Activated CD8-positive, alpha-beta memory T cell treated with anti-CD3 and anti-CD28 coated beads, Interleukin-2, amount 50 U/mL, for 48 hours (primary cell): ENCODE measurements around the gene AGBL5.

Experiments
- DNase-seq: peaks from one replicate; pipeline ENCODE4 v3.0.0-alpha.2; 2020

AGBL5 gene

DNA sequence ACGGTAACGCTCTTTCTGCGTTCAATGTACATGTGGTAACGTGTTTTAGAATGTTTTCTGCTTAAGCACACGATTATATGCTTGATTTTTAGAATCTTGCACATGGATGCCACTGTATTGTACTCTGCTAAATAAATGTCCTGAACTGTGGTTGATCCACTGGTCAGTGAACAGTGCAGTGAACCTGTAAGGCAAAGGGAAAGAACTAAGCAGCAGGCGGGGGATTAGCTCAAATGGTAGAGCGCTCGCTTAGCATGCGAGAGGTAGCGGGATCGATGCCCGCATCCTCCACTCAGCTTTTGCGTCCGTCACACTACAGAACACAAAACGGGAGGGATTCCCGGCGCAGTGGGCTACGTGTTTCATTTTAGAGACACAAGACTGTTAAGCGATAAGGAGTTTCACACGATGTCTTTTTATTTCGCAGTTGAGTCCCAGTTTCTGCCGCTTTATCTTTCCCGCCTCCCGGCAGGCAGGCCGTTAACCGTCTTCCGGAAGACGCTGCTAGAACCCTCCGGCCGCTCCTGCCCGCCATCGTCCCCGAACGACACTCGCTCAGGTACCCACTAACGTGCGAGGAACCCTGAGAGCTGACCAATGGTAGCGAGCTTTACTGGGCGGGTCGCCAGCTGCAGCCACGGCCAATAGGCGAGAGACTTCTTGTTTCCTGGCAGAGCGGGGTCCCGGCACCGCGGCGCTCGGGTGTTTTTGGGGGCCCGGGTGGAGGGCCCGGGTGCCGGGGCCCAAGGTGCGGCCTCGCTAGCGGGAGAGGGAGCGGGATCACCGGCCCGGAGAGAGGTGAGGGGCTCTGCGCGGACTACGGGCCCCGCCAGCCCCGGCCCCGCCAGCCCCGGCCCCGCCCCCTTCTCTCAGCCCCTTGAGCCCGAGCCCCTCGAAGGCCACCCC lies at the start of gene AGBL5:
Gene AGBL5 (plus strand): TSS at position 673 of the 906 bp plus-strand sequence. CDS start 1,291 bp downstream, outside the sequence.
- peak; percentile 99 for DNase-seq

DNA sequence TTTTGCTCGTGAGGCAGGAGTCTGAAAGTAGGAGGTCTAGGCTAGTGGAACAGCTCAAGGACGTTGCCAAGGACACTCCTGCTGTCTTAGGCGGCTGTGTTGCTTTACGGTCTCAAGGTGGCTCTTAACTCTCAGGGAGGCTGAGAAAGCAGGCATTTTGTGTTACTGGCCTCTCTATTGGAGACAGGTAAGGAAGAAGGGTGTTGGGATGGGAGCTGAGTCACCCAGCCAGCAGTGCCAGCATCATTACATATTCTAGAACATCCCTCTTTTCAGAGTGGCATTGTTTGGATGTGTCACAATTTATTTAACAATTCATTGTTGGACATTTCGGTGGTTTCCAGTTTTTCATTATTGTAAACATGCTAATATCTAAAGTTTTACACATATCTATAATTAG lies 49.5 kb upstream of the AGBL5 start:
- no peak for DNase-seq

- DNase-seq: no peak
These were observed 48.5 kb upstream of the AGBL5 start for GRCh38 chr2:27003007-27003406.

GRCh38 chr2:27003857-27004256 lies 47.6 kb upstream of the AGBL5 start:
- no peak for DNase-seq

DNA sequence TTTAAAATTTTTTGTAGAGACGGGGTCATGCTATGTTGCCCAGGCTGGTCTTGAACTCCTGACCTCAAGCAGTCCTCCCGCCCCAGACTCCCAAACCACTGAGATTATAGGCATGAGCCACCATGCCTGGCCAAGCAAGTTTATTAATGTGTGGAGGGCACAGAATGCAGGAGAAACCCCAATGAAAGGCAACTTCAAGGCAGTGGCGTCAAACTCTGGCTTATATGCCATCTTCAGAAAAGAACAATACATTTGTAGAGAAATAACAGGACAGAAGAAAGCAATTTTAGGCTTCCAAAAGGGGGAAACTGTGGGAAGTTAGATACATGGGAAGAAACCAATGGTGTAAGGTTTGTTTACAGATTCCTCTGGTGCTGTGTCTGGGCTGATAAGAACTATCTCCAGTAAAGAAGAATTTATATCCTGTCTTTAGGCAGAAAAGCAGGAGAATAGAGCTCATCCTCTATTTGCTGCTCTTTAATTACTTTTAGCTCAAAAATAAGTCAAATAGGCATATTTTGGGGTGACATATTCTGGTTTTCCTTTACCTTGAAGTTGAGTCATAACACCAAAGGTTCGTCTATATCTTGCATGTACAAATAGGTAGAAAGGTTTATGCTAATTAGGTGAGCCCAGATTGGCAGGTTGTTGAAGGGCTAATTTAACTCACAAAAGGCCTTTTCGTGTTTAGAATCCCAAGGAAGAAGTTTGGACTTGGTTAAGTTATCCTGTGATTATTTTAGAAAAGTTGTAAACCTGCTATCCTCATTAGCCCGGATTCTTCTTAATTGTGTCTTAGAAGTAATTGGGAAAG lies 44.7 kb upstream of the AGBL5 start:
- peak; percentile 10 for DNase-seq

DNA sequence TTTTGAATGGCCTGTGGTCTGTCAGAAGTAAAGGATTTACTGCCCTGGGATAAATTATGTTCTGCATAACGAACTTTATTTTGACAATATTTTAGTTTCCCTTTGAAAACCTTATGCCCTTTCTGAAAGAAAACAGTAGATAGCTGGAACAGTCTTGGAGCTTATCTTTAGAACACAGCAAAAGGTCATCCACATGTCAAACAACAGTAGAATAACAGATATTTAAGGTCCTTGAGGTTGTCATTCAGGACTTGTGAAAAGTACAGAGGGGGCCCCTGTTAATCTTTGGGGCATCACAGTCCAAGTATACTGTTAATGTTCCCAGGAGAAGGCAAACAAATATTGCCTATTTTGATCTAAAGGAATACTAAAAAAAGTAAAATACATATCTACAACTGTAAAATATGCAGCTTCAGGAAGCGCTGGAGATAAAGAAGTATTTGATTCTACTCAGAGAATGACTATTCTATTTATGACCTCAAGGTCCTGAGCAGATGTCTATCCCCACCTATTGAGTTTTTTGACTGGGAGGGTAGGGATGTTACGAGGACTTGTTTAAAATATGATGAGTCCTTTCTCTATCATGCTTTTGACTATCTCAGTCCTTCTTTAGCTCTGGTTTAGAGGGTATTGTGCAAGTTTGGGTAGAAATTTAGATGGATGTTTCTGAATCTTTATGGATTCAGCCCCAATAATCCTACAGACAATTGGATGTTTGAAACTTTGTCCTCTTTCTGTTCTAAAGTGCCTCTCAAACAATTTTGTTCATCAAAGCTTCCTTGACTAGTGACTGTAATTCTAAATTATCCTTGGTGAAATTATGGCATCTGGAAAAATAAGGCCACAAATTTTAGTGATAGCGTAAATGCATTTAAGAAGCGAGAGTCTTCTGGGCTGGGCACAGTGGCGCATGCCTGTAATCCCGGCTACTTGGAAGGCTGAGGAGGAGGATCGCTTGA lies 43.8 kb upstream of the AGBL5 start:
- no peak for DNase-seq

DNA sequence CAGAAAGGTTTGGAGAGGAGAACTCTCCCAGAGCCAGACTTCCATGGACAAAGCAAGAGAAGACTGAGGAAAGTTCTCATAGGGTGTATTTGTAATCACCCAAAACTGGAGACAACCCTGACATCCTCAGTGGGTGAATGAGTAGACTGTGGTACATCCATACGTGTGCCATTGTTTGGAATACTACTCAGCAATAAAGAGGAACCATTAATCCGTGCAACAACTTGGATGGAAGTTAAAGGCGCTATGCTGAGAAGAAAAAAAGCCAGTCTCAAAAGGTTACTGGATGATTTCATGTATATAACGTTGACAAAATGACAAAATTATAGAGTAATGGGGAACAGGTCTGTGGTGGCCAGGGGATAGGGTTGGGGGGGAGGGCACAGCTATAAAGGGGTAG lies 42.8 kb upstream of the AGBL5 start:
- no peak for DNase-seq

GRCh38 chr2:27009083-27009482 lies 42.4 kb upstream of the AGBL5 start:
- no peak for DNase-seq

- peak; percentile 20 for DNase-seq
These were observed 41.8 kb upstream of the AGBL5 start for GRCh38 chr2:27009716-27010115.

- DNase-seq: peak; percentile 18
These were observed 41.3 kb upstream of the AGBL5 start for GRCh38 chr2:27010139-27010538.

- no peak for DNase-seq
These were observed 37.7 kb upstream of the AGBL5 start for GRCh38 chr2:27013738-27014137.

DNA sequence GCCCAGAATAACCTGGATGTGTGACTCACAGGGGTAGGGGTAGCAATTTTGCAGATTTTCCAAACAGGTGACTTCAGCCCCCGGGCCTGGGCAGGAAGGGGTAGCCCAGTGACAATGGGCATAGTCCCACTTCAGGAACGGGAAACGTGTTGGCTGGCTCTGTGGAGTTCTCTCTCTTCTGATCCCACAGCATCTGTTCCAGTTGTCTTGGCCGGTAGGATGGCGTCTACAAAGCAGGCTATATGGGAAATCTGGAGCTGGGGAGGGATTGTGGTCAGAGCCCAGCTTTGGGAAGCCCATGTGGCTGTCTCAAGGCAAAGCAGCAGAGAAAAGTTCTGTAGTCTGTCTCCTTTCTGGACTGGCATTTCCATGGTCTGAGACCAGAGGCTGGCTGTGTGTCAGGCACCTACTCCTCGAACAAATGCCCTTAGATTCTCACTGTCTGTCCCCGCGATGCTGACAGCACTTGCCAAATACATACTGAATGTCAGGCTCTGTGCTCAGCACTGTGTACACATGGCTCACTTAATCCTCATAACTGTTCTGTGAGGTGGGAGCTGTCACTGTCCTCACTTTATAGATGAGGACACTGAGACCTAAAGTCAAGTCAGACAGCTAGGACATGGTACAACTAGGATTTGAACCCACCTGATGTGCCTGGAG lies 36.6 kb upstream of the AGBL5 start:
- DNase-seq: peak; percentile 42

DNA sequence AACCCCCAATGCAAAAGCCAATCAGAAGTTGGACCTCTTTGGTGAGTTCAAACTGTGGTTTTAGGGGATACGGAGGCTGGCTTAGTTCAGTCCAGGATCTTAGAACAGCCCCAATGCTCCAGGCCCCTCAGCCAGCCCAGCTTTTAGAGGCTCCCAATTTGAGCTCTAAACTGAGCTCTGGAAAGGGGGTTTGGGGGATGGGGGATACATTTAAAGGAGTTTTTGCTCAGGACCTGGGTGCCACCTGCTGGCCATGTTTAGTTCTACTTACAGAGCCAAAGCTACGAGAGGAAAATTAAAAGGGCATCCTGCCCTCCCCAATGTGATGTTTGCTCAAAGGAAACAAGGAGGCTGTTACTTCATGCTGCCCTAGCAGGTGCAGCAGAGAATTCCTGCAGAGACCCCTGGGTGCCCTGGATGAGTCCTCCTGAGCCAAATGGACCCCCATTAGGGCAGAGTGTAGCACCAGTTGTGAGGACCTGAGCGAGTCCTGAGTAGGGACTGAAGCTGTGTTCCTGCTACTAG lies 34.6 kb upstream of the AGBL5 start:
- peak; percentile 60 for DNase-seq

DNA sequence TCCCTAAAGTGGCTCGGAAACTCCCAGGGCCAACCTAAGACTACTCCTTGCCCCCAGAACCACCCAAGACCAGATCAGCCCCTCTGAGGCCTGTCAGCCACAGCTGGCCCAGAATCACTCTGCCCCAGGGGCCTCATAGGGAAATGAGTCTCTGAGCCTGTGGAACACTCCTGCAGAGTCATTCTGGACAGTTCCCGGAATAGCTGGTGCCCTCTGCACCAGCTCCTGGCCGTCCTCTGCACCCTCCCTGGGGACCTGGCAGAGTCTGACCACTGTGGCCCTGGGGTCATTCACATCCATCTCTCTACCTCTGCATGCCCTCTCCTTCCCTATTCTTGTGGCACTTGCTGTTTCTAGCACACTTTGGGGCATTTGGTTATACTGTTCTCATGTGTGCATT lies 33.3 kb upstream of the AGBL5 start:
- peak; percentile 40 for DNase-seq

- DNase-seq: no peak
These were observed 32.0 kb upstream of the AGBL5 start for GRCh38 chr2:27019459-27019858.

GRCh38 chr2:27019931-27020855 lies 31.3 kb upstream of the AGBL5 start:
- no peak for DNase-seq

GRCh38 chr2:27021253-27022049 lies 30.0 kb upstream of the AGBL5 start:
- DNase-seq: no peak

DNA sequence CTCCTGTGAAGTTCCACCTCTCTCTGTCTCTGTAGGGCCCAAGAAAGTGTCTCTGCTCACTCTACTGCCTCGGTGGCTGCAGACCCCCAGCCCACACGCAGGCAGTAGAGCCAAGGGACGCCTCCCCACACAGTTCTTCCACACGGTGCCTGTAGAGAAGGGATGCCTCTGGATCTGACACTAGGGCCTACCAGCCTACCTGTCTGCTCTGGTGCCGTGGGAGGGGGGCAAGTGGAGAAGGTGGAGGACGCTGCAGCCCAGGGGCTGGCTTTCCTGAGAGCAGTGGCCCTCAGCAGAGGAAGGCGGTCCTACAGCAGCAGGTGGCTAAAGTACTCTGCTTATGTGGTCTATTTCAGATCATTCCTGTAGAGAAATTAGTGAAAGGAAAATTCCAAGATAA lies 27.7 kb upstream of the AGBL5 start:
- DNase-seq: no peak

GRCh38 chr2:27024188-27024587 lies 27.3 kb upstream of the AGBL5 start:
- no peak for DNase-seq

- no peak for DNase-seq
These were observed 26.7 kb upstream of the AGBL5 start for GRCh38 chr2:27024812-27025211.
